ENCODE results near the gene GPR153.
"Not testable (repeated sequence)": the region's sequence is repeated elsewhere in the genome, so short reads cannot be mapped to it uniquely, and the experiment has no call there.

The GPR153 gene

DNA sequence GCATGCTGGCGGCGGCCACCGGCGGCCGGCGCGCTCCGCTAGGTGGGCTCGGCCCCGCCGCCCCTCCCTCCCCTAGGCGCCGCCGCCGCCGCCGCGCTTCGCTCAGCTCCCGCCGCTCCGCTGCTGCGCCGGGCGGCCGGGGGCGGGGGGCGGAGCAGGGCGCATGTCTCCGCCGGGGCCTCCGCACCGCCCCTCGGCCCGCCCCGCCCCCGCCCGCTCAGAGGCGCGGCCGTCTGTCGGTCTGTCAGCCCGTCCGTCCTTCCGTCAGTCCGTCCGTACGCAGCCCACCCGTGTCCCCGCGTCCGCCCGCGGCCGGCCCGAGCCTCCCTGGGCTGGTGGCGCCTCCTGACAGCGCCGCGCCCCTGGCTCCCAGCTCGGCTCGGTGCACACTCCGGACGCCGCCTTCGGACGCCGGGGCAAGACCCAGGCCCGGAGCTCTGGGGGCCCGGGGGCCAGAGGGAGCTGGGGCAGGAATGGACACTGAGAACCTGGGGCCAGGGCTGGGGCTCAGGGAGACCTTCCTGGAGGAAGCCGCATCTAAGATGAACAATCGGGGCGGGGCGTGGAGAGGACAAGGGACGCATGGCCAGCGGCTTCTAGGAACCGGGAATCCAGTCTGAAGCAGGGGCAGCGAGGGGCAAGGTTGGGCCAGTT lies at the start of gene GPR153:
Gene GPR153, minus strand, starts transcription at position 138 of the 654 bp plus-strand sequence. CDS start 6,193 bp downstream, outside the sequence.
- no peak for DNase-seq (ENCODE audit: low spot score)

GRCh38 chr1:6310116-6310848 lies 49.4 kb upstream of the GPR153 start:
- DNase-seq (ENCODE audit: low spot score) = no peak
- POLR2A ChIA-PET (ENCODE audit: low non-redundant PET) = no interaction called here
- TF ChIP-seq, protein P1, sequence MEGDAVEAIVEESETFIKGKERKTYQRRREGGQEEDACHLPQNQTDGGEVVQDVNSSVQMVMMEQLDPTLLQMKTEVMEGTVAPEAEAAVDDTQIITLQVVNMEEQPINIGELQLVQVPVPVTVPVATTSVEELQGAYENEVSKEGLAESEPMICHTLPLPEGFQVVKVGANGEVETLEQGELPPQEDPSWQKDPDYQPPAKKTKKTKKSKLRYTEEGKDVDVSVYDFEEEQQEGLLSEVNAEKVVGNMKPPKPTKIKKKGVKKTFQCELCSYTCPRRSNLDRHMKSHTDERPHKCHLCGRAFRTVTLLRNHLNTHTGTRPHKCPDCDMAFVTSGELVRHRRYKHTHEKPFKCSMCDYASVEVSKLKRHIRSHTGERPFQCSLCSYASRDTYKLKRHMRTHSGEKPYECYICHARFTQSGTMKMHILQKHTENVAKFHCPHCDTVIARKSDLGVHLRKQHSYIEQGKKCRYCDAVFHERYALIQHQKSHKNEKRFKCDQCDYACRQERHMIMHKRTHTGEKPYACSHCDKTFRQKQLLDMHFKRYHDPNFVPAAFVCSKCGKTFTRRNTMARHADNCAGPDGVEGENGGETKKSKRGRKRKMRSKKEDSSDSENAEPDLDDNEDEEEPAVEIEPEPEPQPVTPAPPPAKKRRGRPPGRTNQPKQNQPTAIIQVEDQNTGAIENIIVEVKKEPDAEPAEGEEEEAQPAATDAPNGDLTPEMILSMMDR (conservative IDR thresholded peaks at IDR 0.05; ENCODE audit: low read depth) = no peak
- CTCF ChIA-PET = no interaction called here
- H3K27ac ChIP-seq = peak overlapping the region; percentile 17; the same call in 1 of the 2 replicates

More for the DNA sequence above, at the start of gene GPR153:
- ChIA-PET CTCF (interaction anchor here (0.6 to 1.1 kb wide), 2 partner anchors 15 to 87 kb away, joined by 3 read pairs; no protein-coding TSS in a partner anchor), POLR2A (ENCODE audit: low non-redundant PET) (no interaction called here)
- TF ChIP-seq, protein P1 (conservative IDR thresholded peaks at IDR 0.05; ENCODE audit: low read depth) = no peak
- H3K27ac ChIP-seq = peak within 1 kb of the TSS; percentile 90

DNA sequence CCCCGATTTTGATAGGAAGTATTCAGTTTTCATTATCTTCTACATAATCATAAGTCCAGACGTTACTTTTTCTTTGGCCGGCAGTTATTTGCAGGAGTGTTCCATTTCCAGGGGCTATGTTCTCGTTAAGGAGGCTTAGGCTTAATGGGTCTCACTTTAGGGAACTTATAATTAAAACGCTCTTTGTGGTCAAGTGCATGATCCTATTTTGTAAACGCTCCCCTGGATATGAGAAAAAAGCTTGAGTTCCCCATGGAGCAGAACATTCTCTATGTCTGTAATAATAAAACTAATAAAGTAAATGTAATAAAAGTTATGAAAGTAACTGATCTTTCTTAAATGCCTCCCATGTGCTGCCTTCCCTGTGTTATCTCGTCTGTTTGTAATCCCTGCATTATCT lies 48.7 kb upstream of the GPR153 start:
- no peak for DNase-seq (ENCODE audit: low spot score)
- TF ChIP-seq, protein P1 (conservative IDR thresholded peaks at IDR 0.05; ENCODE audit: low read depth) = no peak
- ChIA-PET POLR2A (ENCODE audit: low non-redundant PET) (no interaction called here), CTCF (interaction anchor here (0.5 kb wide), 1 partner anchor 40 kb away, joined by 4 read pairs; no protein-coding TSS in a partner anchor)
- peak overlapping the region; percentile 17; the same call in 1 of the 2 replicates for H3K27ac ChIP-seq

DNA sequence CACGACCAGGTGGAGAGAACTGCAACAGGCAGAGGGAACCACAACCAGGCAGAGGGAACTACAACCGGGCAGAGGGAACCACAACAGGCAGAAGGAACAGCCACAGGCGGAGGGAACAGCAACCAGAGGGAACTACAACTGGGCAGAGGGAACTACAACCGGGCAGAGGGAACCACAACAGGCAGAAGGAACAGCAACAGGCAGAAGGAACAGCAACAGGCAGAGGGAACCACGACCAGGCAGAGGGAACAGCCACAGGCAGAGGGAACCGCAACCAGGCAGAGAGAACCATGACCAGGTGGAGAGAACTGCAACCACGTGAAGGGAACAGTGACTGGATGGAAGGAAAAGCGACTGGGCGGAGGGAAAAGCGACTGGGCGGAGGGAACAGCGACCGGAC lies 47.6 kb upstream of the GPR153 start:
- no peak for DNase-seq (ENCODE audit: low spot score)
- TF ChIP-seq, protein P1 (conservative IDR thresholded peaks at IDR 0.05; ENCODE audit: low read depth) = no peak
- ChIA-PET CTCF (no interaction called here), POLR2A (ENCODE audit: low non-redundant PET) (no interaction called here)
- H3K27ac ChIP-seq = 0 out of 2 replicates have a peak overlapping the region, but pooled peaks have one; percentile 21

- DNase-seq (ENCODE audit: low spot score); POLR2A ChIA-PET (ENCODE audit: low non-redundant PET); CTCF ChIA-PET: not testable (repeated sequence)
- peak overlapping the region; percentile 35 for H3K27ac ChIP-seq
These were observed 46.8 kb upstream of the GPR153 start for GRCh38 chr1:6307682-6308081.

DNA sequence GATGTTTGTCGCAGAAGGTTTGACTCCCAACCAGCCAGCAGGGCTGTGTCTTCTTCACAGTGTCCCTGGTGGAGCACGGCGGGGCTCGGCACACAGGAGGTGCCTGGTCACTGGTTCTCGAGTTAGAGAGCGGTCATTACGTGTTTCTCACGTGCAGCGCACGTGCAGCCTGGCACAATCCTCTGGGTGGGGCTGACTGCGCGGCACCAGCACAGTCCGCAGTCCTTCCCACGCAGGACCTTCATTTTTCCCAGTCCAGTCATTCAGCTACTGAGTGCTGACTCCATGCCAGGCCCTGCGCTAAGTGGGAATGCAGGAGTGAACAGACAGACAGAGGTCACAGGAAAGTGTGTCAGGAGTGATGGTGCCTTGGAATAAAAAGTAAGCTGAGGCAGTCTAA lies 46.2 kb upstream of the GPR153 start:
- POLR2A ChIA-PET (ENCODE audit: low non-redundant PET) = no interaction called here
- no peak for DNase-seq (ENCODE audit: low spot score)
- H3K27ac ChIP-seq = peak overlapping the region; percentile 35
- TF ChIP-seq, protein P1 (conservative IDR thresholded peaks at IDR 0.05; ENCODE audit: low read depth) = no peak
- CTCF ChIA-PET = interaction anchor here (0.7 kb wide), 1 partner anchor 10 kb away, joined by 4 read pairs; no protein-coding TSS in a partner anchor
